ENCODE measurements around the gene FRG2B.
"Not testable (repeated sequence)": the region's sequence is repeated elsewhere in the genome, so short reads cannot be mapped to it uniquely, and the experiment has no call there.

The FRG2B gene

GRCh38 chr10:133599869-133600268 is 26.7 kb downstream of the FRG2B start:
- DNase-seq (ENCODE audit: low read depth in 3 of 3): not testable (repeated sequence)

DNA sequence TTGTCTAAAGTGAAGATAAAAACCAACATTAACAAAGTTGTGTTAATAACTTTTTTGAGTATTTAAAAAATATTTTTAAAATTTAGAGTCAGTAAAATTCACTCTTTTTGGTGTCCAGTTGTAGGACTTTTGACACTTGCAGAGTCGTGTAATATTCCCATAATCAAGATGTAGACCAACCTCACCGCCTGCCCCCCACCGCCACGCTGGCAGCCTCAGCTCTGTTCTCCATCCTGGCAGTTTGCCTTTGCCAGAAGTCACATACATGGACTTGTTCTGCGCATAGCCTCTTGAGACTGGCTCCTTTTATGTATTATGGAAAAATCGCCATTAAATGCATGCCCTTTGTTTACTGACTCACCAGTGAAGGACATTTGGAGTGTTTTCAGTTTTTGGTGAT is 33.9 kb downstream of the FRG2B start:
- no peak for DNase-seq (ENCODE audit: low read depth in 3 of 3)

DNA sequence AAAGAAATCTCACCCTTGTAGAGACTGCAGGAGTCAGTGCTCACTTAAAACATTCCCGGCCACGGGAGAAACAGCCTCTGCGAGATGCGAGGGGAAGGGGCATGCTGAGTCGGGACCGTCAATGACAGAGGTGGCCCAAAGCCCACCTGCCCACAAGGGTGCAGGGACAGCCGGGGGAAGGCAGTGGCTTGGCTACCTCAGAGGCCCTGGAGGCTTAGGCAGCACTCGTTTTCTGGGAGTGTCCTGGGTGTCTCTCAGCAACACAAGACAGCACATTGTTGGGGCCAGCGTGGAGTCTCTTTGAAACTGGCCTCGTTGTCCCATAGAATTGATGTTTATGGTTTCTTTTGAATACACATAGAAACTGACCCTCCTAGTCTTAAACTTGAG is 35.6 kb downstream of the FRG2B start:
- no peak for DNase-seq (ENCODE audit: low read depth in 3 of 3)

DNA sequence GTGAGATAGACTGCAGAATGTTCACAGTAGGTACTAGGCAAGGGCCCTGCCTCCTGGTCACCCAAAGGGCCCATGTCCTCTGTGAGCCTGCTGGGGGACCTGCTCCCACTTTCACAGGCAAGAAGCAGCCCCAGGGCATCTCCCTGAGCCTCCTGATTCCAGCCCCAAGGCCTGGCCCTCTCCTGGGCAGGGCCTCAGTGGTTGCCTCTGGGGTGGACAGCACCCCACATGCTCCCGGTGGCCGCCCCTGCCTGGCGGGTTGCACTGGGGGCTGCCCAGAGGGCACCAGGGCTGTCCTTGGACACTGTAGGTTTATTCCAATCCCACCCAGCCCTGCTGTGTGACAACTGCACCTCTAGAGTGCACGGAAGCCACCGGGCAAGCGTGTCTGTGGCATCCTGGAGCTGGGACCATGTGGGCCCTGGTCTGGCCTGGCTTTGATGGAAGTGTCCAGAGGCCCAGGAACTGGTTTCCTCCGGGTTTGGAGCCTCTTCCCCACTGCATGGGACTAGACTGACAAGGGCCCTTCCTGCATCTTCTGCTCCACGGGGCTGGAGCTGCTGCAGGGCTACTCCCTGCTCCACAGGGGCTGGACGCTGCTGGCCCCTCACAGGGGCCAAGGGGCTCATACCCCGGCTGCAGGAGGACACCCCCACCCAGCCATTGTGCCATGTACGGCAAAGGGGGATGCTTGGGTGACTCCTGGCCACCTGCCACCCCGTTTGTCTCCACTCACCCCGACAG is 36.2 kb downstream of the FRG2B start:
- DNase-seq (ENCODE audit: low read depth in 3 of 3): no peak

GRCh38 chr10:133577037-133577436 is 49.6 kb downstream of the FRG2B start:
- DNase-seq (ENCODE audit: low read depth in 3 of 3): not testable (repeated sequence)

All from stimulated activated CD4-positive, alpha-beta T cell treated with anti-CD3 and anti-CD28 coated beads, TNF-alpha, amount 100 ng/mL, for 24 hours (primary cell).